ENCODE results near the gene CDH20. TPM values are rescaled to one million over a fixed set of nuclear protein-coding genes. Genes with fewer than 3 reads are reported as not detected.

CDH20 gene
- total and polyA plus RNA-seq, 8 donors: 0.17 to 0.48 (median 0.26) TPM; not detected in 1

DNA sequence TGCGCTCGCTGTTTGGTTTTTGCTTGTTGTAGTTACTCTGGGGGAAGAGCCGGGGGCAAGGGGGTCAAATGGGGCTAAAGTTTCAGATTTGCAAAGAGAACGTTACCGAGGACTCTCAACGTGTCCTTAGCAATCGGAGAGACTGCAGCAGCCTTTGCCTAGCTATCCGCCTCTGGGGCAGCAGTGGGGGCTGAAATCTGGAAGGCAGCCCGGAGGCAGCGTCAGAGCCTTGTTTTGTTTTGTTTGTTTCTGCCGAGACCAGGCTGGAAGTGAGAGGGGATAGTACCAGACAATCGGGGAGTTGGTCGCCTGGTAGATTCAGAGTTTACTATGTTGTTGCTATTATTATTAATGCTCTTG, 1.2 kb downstream of the CDH20 start:
- Histone ChIP-seq H3K9me3 (no peaks in the 10 kb centered on the region), H3K27me3 (peaks cover 20 to 49% of the 10 kb centered on the region in 2 donors), H3K27ac (no peak overlapping the region), H3K4me3 (no peak overlapping the region), H3K36me3 (no peaks in the 10 kb centered on the region), H3K4me1 (peaks cover 7 to 15% of the 10 kb centered on the region in 2 donors)
- TF ChIP-seq, protein P1, sequence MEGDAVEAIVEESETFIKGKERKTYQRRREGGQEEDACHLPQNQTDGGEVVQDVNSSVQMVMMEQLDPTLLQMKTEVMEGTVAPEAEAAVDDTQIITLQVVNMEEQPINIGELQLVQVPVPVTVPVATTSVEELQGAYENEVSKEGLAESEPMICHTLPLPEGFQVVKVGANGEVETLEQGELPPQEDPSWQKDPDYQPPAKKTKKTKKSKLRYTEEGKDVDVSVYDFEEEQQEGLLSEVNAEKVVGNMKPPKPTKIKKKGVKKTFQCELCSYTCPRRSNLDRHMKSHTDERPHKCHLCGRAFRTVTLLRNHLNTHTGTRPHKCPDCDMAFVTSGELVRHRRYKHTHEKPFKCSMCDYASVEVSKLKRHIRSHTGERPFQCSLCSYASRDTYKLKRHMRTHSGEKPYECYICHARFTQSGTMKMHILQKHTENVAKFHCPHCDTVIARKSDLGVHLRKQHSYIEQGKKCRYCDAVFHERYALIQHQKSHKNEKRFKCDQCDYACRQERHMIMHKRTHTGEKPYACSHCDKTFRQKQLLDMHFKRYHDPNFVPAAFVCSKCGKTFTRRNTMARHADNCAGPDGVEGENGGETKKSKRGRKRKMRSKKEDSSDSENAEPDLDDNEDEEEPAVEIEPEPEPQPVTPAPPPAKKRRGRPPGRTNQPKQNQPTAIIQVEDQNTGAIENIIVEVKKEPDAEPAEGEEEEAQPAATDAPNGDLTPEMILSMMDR (IDR thresholded peaks at IDR 0.05): no peak
- no peak for ATAC-seq
- intact Hi-C loops (cut with DNase I): no loop called here
- DNase-seq: peak in 1 of 4 donors; percentile 10

DNA sequence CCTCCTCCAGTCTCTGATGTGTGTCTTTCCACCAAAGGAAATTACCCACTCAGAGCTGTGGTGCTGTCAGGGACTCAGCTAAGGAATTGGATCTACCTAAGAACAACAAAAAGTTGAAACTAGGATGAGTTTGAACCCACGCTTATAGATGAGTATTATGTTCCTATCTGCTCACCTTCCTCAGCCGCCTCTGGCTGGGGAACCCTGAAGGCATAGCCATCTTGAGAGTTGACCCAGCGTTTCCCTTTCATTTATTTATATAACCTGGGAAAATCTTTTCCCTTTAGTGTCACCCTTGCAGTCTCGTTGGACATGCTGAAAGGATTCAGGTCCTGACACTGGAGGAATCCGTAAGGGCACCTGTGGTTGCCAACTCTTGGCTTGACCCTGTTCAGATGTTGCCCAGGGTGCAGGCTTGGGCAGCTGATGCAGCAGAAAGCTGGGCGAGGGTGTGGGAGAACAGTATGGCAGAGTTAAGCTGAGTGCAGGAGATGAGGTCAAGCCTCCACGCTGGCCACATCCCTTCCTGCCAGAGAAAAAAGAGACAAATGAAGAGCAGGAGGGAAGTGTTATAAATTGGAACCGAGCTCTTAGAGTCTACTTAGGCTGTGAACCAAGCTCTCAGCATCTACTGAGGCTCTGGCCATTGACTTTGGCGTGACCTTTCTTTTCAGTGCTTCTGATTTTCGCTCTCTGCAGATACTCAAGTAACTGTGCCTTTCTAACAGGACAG, 1.9 kb downstream of the CDH20 start:
- intact Hi-C loops (cut with DNase I): no loop called here
- no peaks in the 10 kb centered on the region for H3K9me3 ChIP-seq
- peaks cover 7 to 15% of the 10 kb centered on the region in 2 donors for H3K4me1 ChIP-seq
- TF ChIP-seq, protein P1 (IDR thresholded peaks at IDR 0.05): no peak
- ATAC-seq (no peak), DNase-seq (peak in 1 of 4 donors; percentile 22)
- no peak overlapping the region for H3K4me3 ChIP-seq
- H3K27me3 ChIP-seq: peaks cover 20 to 49% of the 10 kb centered on the region in 2 donors
- H3K27ac ChIP-seq: no peak overlapping the region
- H3K36me3 ChIP-seq: no peaks in the 10 kb centered on the region

DNA sequence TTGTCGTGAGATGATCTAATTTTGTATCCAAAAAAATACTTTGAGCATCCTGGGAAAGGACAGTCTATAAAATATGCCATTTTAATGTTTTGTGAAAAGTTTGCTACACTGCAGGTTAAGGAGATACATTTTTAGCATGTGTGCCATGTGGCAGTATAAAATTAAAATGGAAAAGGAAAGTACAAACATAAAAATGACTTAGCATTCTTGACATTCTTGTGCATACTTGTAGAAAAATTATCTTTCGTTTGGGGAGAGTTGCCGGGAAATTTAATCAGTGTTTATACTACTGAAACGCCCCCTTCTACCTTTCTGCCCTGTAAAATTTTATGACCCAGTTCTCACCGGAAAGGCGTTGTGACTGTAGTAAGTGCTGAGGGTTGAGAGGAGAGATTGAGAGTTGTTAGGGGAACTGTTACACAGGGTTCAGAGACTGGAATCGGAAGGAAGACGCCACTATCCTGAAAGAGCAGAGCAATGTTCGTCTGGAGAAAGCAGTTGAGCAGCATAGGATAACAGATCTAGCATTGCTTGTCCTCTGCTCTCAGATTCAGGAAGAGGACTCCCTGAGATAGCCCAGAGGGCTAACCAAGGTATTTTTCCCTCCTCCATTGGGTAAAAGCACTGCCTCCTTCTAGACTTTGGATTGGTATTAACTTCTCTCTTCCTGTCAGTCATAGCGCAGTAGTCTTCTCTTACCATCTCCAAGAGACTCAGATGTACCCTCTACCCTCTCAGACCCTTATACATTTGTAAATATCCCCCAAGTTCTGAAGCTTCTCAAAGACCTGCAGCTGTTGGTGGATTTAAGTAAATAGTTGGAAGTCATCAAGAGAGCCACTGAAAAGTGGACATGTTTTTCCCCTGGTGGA, 2.7 kb downstream of the CDH20 start:
- DNase-seq: peak in 1 of 4 donors; percentile 1
- TF ChIP-seq, protein P1 (IDR thresholded peaks at IDR 0.05): no peak
- Histone ChIP-seq H3K4me3 (no peak overlapping the region), H3K9me3 (no peaks in the 10 kb centered on the region), H3K27ac (no peak overlapping the region), H3K36me3 (no peaks in the 10 kb centered on the region), H3K27me3 (peaks cover 20 to 49% of the 10 kb centered on the region in 2 donors), H3K4me1 (peaks cover 7 to 15% of the 10 kb centered on the region in 2 donors)
- intact Hi-C loops (cut with DNase I): no loop called here
- ATAC-seq: no peak

DNA sequence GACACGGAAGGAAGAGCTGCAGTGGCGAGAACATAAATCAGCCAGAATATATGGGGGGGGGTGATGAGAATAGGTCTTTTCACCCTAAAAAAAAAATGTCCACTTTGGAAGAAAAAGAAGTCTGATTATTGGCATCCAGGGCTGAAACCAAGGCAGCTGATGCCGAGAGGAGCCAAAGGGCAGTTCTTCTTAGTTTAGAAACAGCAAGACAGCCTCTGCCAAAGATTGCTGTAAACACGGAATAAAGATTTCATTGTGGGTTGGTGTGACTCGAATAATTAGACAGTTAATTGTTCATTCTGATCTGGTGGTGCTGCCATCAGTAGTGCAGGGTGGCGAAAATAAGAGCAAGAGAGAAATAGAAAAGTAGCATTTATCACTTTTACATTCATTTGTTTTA, 3.5 kb downstream of the CDH20 start:
- Histone ChIP-seq H3K27me3 (peaks cover 20 to 49% of the 10 kb centered on the region in 2 donors), H3K9me3 (no peaks in the 10 kb centered on the region), H3K27ac (no peak overlapping the region), H3K36me3 (no peaks in the 10 kb centered on the region), H3K4me3 (no peak overlapping the region), H3K4me1 (peaks cover 7 to 15% of the 10 kb centered on the region in 2 donors)
- TF ChIP-seq, protein P1 (IDR thresholded peaks at IDR 0.05): no peak
- ATAC-seq: no peak
- intact Hi-C loops (cut with DNase I): no loop called here
- DNase-seq: no peak

DNA sequence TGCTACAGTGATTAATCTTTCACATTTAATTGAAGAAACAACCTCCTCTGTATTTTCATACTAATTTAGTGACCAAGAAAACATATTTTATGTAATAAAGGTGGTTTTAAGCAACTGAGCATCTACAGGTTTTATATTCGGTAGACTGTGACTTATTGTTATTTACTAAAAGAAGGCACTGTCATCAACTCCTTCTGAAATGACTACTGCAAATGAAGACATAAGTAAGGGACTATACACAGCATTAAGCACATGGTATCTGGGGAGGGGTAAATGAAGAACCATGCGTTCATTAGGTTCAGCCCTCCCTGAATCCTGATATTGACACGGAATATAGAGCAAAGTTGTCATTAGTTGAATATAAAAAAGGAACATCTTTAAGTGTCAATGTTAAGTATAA, 4.3 kb downstream of the CDH20 start:
- intact Hi-C loops (cut with DNase I): no loop called here
- DNase-seq (no peak), ATAC-seq (no peak)
- no peak overlapping the region for H3K4me3 ChIP-seq
- H3K4me1 ChIP-seq: peaks cover 7 to 15% of the 10 kb centered on the region in 2 donors
- H3K27me3 ChIP-seq: peaks cover 20 to 46% of the 10 kb centered on the region in 2 donors
- no peak overlapping the region for H3K27ac ChIP-seq
- TF ChIP-seq, protein P1 (IDR thresholded peaks at IDR 0.05): no peak
- H3K36me3 ChIP-seq: no peaks in the 10 kb centered on the region
- no peaks in the 10 kb centered on the region for H3K9me3 ChIP-seq

Data from left lung (tissue), 10 donors.